Epithelial cell of proximal tubule (primary cell): ENCODE results near the gene TXNRD3. TPM values are rescaled to one million over a fixed set of nuclear protein-coding genes. Genes with fewer than 3 reads are reported as not detected.
A peak's percentile ranks its signal among the peaks of the same experiment; 100 is the strongest.

Experiments
- DNase-seq: peaks from one replicate; pipeline ENCODE4 v3.0.0-alpha.2; 2011; ENCODE audit warnings: low read depth
- H3K4me3 ChIP-seq: 2 replicates; pipeline ENCODE4 v1.5.1; 2011; ENCODE audit warnings: low read depth, mild to moderate bottlenecking, low read length
- total RNA-seq: library from RNA; depleted of rRNA; stranded (reverse); fragments of >200 nt; gene quantifications from 2 replicates; pipeline ENCODE4 v1.2.3, GENCODE V29; 2015
- TF ChIP-seq, protein P1 (sequence below): conservative IDR thresholded peaks from 2 replicates; pipeline ENCODE4 v1.5.1; 2012; ENCODE audit warnings: low read depth, mild to moderate bottlenecking, low read length

The TXNRD3 gene
- total RNA-seq, 1 donor from 2014 or later: 4.5 TPM

DNA sequence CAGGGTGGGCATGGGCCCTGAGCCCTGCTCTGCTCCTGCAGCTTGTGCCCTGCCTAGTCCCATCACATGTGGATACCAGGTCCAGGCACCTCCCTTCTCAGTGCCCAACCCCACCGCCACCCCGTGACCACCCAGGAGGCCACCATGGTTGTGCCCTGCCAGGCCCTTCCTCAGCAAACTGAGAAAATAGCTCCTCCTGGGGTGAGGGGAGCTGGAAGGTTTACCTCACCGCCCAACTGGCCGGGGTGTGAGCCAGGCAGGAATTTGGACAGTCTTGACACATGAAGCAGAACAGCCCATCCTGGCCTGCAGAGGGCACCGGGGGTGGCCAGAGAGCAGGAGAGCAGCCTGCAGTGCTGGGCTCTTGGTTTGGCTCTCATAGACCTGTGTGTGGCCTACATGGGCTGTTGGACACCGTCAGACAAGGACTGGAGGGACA, 84.8 kb downstream of the TXNRD3 start:
- H3K4me3 ChIP-seq: no peak overlapping the region
- TF ChIP-seq, protein P1, sequence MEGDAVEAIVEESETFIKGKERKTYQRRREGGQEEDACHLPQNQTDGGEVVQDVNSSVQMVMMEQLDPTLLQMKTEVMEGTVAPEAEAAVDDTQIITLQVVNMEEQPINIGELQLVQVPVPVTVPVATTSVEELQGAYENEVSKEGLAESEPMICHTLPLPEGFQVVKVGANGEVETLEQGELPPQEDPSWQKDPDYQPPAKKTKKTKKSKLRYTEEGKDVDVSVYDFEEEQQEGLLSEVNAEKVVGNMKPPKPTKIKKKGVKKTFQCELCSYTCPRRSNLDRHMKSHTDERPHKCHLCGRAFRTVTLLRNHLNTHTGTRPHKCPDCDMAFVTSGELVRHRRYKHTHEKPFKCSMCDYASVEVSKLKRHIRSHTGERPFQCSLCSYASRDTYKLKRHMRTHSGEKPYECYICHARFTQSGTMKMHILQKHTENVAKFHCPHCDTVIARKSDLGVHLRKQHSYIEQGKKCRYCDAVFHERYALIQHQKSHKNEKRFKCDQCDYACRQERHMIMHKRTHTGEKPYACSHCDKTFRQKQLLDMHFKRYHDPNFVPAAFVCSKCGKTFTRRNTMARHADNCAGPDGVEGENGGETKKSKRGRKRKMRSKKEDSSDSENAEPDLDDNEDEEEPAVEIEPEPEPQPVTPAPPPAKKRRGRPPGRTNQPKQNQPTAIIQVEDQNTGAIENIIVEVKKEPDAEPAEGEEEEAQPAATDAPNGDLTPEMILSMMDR: no peak
- no peak for DNase-seq

DNA sequence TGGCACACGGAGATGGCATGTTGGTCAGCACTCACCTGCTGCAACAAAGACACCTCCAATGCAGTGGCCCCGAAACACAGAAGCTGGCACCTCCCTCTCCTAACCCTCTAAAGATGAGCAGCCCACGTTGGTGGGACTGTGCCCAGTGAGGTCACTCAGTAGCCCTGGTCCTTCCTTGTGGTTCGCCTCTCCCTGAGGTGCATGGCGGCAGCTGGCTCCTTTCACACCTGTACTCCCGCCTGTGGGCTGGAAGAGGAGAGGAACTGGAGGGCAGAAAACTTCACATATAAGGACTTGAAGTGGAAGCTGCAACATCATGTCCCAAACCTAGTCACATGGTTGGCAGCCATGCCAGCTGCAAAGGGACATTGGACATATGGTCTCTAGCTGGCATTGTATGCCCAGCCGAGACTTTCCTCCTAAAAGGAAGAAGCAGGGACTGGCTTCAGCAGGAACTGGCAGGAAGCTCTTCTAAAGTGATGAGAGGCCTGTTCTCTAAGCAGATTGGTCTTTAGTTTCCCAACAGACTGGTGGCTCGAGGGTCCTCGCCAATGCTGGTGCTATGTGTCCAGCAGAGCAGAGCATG, 85.4 kb downstream of the TXNRD3 start:
- DNase-seq: no peak
- no peak overlapping the region for H3K4me3 ChIP-seq
- TF ChIP-seq, protein P1: no peak

DNA sequence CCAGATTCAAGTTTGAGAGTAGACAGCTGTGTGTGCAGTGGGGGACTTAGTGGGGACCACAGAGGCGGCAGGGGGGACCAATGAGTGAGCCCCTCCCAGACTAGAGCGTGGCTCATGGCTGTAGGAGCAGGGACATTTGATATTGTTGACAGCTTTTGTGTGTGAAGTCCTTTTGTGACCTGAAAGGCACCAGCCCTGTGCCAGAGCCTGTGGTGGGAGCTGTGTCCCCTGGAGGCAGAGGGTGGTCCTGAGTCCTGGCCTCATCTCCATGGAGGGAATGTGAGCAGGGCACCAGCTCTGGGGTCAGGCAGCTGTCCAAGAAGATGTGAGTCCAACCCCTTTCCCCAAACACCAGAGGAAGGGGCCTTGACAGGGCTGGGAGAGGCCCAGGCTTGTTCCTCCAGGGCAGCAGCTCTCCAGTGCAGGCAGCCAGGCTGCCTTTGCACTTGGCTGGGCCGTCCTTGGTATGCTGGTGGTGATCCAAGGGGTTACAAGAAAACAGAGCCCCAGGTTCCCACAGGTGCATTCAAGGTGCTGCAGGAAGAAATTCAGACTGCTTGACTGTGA, 86.1 kb downstream of the TXNRD3 start:
- no peak overlapping the region for H3K4me3 ChIP-seq
- DNase-seq: no peak
- TF ChIP-seq, protein P1: no peak

GRCh38 chr3:126567696-126568438, 87.1 kb downstream of the TXNRD3 start:
- H3K4me3 ChIP-seq: no peak overlapping the region
- TF ChIP-seq, protein P1: peak; percentile 59
- no peak for DNase-seq

- H3K4me3 ChIP-seq: no peak overlapping the region
- no peak for DNase-seq
- TF ChIP-seq, protein P1: no peak
Measured at GRCh38 chr3:126562737-126563276, 92.1 kb downstream of the TXNRD3 start.

- TF ChIP-seq, protein P1: no peak
- H3K4me3 ChIP-seq: no peak within 1 kb of the TSS
- DNase-seq: no peak
Measured at GRCh38 chr3:126558336-126559071, 96.4 kb downstream of the TXNRD3 start, which contains the start of gene C3orf22. Gene C3orf22, minus strand, starts transcription at chr3:126558932. Its CDS starts 5,542 bp downstream, at chr3:126553390.
